Body of pancreas (tissue), 4 donors: ENCODE data around the gene PCA3.

ENCODE experiments used
- POLR2A ChIP-seq, 3 donors: fragments of 450-650 bp; IDR thresholded peaks; one replicate each; pipeline ENCODE4 v1.6.1; 2016; ENCODE audit warnings: antibody characterized with exemption in 3 of 3, mild to moderate bottlenecking in 2 of 3
- TF ChIP-seq, protein P1 (sequence below), 7 experiments: fragments of 450-650 bp in 4 of 7; fragments of 200-600 bp in 3 of 7; sonication (generic) in 3 of 7; IDR thresholded peaks; one replicate each; pipeline ENCODE4 v1.5.1; 2016 to 2019; ENCODE audit warnings: antibody characterized with exemption in 7 of 7

- TF ChIP-seq, protein P1, sequence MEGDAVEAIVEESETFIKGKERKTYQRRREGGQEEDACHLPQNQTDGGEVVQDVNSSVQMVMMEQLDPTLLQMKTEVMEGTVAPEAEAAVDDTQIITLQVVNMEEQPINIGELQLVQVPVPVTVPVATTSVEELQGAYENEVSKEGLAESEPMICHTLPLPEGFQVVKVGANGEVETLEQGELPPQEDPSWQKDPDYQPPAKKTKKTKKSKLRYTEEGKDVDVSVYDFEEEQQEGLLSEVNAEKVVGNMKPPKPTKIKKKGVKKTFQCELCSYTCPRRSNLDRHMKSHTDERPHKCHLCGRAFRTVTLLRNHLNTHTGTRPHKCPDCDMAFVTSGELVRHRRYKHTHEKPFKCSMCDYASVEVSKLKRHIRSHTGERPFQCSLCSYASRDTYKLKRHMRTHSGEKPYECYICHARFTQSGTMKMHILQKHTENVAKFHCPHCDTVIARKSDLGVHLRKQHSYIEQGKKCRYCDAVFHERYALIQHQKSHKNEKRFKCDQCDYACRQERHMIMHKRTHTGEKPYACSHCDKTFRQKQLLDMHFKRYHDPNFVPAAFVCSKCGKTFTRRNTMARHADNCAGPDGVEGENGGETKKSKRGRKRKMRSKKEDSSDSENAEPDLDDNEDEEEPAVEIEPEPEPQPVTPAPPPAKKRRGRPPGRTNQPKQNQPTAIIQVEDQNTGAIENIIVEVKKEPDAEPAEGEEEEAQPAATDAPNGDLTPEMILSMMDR (IDR thresholded peaks at IDR 0.05): no peak
- TF ChIP-seq POLR2A (IDR thresholded peaks at IDR 0.05): no peak
Observed at GRCh38 chr9:76725885-76726284, 38.4 kb upstream of the PCA3 start.
